ENCODE measurements around the gene ADCY9. TPM values are rescaled to one million over a fixed set of nuclear protein-coding genes. Genes with fewer than 3 reads are reported as not detected.
"Not testable (repeated sequence)": the region's sequence is repeated elsewhere in the genome, so short reads cannot be mapped to it uniquely, and the experiment has no call there.

Gene ADCY9
- total RNA-seq, 2 experiments from 2014 or later = 7.1 to 7.4 TPM

DNA sequence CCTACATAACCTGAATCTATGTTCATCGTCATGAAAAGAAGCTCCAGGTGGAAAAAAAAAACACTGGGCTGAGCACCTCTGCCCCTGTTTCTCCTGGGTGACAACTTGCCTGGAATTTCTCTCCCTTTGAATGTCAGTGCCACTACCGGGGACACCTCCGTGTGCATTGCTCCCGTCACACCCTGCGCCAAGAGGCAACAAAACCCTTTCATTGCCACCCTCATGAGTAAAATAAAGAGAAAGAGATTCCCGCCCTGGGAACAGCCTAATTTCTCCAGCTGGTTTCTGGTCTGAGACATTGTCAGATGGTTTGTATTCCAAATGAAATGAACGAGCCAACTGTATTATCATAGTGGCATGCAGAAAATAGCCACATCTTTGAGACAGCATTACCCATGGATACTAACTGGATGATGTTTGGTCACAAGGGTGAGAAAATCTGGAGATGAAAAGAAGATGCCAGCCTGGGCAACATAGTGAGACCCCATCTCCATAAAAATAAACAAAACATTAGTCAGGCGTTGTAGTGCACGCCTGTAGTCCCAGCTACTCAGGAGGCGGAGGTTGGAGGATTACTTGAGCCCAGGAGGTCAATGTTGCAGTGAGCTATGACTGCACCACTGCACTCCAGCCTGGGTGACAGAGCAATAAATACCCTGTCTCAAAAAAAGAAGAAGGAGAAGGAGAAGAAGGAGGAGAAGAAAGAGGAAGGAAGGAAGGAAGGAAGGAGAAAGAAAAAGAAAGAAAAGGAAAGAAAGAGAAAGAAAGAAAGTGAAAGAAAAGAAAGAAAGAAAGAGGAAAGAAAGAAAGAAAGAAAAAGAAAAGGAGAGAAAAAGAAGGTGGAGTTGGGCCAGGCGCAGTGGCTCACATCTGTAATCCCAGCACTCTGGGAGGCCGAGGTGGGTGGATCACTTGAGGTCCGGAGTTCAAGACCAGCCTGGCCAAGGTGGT is 42.2 kb upstream of the ADCY9 start:
- ChIA-PET POLR2A (no interaction called here), CTCF (no interaction called here)
- Histone ChIP-seq H3K27ac (ENCODE audit: low read depth in 1 of 2, low read length in 2 of 2) (no peak overlapping the region), H3K4me1 (ENCODE audit: insufficient read depth, low read length) (no peaks in the 10 kb centered on the region), H3K27me3 (ENCODE audit: control insufficient read depth in 1 of 2, insufficient read depth in 2 of 2, low read length in 2 of 2) (no peaks in the 10 kb centered on the region), H3K4me3 (ENCODE audit: low read length) (no peak overlapping the region), H3K9me3 (ENCODE audit: control insufficient read depth in 1 of 2, insufficient read depth in 1 of 2, low read length in 2 of 2) (no peaks in the 10 kb centered on the region), H3K36me3 (ENCODE audit: insufficient read depth, low read length) (no peaks in the 10 kb centered on the region)
- Mint-ChIP-seq H3K27me3 (no peaks in the 10 kb centered on the region), H3K36me3 (ENCODE audit: low read depth) (no peaks in the 10 kb centered on the region), H3K27ac (no peak overlapping the region), H3K4me3 (no peak overlapping the region), H3K9me3 (no peaks in the 10 kb centered on the region), H3K4me1 (ENCODE audit: low read depth) (peaks cover 7% of the 10 kb centered on the region)
- DNase-seq (no peak), ATAC-seq (ENCODE audit: poor library complexity) (no peak)
- TF ChIP-seq, protein P1, sequence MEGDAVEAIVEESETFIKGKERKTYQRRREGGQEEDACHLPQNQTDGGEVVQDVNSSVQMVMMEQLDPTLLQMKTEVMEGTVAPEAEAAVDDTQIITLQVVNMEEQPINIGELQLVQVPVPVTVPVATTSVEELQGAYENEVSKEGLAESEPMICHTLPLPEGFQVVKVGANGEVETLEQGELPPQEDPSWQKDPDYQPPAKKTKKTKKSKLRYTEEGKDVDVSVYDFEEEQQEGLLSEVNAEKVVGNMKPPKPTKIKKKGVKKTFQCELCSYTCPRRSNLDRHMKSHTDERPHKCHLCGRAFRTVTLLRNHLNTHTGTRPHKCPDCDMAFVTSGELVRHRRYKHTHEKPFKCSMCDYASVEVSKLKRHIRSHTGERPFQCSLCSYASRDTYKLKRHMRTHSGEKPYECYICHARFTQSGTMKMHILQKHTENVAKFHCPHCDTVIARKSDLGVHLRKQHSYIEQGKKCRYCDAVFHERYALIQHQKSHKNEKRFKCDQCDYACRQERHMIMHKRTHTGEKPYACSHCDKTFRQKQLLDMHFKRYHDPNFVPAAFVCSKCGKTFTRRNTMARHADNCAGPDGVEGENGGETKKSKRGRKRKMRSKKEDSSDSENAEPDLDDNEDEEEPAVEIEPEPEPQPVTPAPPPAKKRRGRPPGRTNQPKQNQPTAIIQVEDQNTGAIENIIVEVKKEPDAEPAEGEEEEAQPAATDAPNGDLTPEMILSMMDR (IDR thresholded peaks at IDR 0.05) = no peak
- intact Hi-C loops (cut with DNase I, micrococcal nuclease) = loop anchor here in 1 of 2 experiments (10.0 kb wide), 1 partner anchor 76 kb away; no protein-coding TSS in a partner anchor

DNA sequence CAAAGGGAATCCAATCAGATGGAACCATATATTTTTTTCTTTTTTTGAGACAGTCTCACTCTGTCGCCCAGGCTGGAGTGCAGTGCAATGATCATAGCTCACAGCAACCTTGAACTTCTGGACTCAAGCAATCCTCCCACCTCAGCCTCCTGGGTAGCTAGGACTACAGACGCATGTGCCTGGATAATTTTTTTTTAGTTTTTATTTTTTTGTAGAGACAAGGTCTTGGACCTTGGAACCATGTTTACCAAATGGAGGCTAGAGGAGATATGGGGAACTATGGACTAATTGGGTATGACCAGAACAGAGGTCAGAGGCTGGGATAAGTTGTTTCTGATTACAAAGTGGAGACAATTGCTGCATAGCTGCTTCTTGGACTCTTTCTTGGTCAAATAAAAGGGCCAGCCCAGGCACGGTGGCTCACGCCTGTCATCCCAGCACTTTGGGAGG is 41.2 kb upstream of the ADCY9 start:
- DNase-seq = no peak
- no peaks in the 10 kb centered on the region for H3K9me3 Mint-ChIP-seq
- no peak overlapping the region for H3K27ac ChIP-seq (ENCODE audit: low read depth in 1 of 2, low read length in 2 of 2)
- H3K4me1 Mint-ChIP-seq (ENCODE audit: low read depth) = peaks cover 7% of the 10 kb centered on the region
- no peak overlapping the region for H3K27ac Mint-ChIP-seq
- H3K27me3 Mint-ChIP-seq = no peaks in the 10 kb centered on the region
- no peak overlapping the region for H3K4me3 ChIP-seq (ENCODE audit: low read length)
- no peaks in the 10 kb centered on the region for H3K36me3 Mint-ChIP-seq (ENCODE audit: low read depth)
- ChIA-PET POLR2A (no interaction called here), CTCF (no interaction called here)
- H3K4me1 ChIP-seq (ENCODE audit: insufficient read depth, low read length) = no peaks in the 10 kb centered on the region
- no peaks in the 10 kb centered on the region for H3K9me3 ChIP-seq (ENCODE audit: control insufficient read depth in 1 of 2, insufficient read depth in 1 of 2, low read length in 2 of 2)
- H3K4me3 Mint-ChIP-seq = no peak overlapping the region
- TF ChIP-seq, protein P1 (IDR thresholded peaks at IDR 0.05) = no peak
- intact Hi-C loops (cut with DNase I, micrococcal nuclease) = loop anchor here in 1 of 2 experiments (10.0 kb wide), 1 partner anchor 77 kb away; no protein-coding TSS in a partner anchor
- H3K27me3 ChIP-seq (ENCODE audit: control insufficient read depth in 1 of 2, insufficient read depth in 2 of 2, low read length in 2 of 2) = no peaks in the 10 kb centered on the region
- no peak for ATAC-seq (ENCODE audit: poor library complexity)
- no peaks in the 10 kb centered on the region for H3K36me3 ChIP-seq (ENCODE audit: insufficient read depth, low read length)

DNA sequence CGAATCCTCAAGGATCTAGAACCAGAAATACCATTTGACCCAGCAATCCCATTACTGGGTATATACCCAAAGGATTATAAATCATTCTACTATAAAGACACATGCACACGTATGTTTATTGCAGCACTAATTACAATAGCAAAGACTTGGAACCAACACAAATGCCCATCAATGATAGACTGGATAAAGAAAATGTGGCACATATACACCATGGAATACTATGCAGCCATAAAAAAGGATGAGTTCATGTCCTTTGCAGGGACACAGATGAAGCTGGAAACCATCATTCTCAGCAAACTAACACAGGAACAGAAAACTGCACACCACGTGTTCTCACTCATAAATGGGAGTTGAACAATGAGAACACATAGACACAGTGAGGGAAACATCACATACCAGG is 40.3 kb upstream of the ADCY9 start:
- H3K9me3 ChIP-seq (ENCODE audit: control insufficient read depth in 1 of 2, insufficient read depth in 1 of 2, low read length in 2 of 2); DNase-seq; H3K27me3 ChIP-seq (ENCODE audit: control insufficient read depth in 1 of 2, insufficient read depth in 2 of 2, low read length in 2 of 2); POLR2A ChIA-PET; H3K36me3 ChIP-seq (ENCODE audit: insufficient read depth, low read length); ATAC-seq (ENCODE audit: poor library complexity); H3K4me1 Mint-ChIP-seq (ENCODE audit: low read depth); H3K4me1 ChIP-seq (ENCODE audit: insufficient read depth, low read length); H3K4me3 ChIP-seq (ENCODE audit: low read length); H3K27ac ChIP-seq (ENCODE audit: low read depth in 1 of 2, low read length in 2 of 2); H3K9me3 Mint-ChIP-seq; H3K27ac Mint-ChIP-seq; CTCF ChIA-PET; H3K27me3 Mint-ChIP-seq; H3K4me3 Mint-ChIP-seq; H3K36me3 Mint-ChIP-seq (ENCODE audit: low read depth): not testable (repeated sequence)
- intact Hi-C loops (cut with DNase I, micrococcal nuclease) = loop anchor here in 1 of 2 experiments (10.0 kb wide), 1 partner anchor 78 kb away; no protein-coding TSS in a partner anchor

DNA sequence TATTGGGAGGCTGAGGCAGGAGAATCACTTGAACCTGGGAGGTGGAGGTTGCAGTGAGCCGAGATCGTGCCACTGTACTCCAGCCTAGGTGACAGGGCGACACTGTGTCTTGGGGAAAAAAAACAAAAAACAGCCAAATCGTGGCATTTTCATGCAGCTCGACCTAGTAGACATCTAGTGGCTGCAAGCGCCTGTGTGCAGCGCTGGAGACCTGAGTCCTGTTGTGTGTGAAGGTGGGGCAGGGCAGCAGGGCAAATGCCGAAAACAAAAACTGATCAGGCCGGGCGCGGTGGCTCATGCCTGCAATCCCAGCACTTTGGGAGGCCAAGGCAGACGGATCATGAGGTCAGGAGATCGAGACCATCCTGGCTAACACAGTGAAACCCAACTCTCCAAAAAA is 37.1 kb upstream of the ADCY9 start:
- H3K4me1 ChIP-seq (ENCODE audit: insufficient read depth, low read length); H3K9me3 ChIP-seq (ENCODE audit: control insufficient read depth in 1 of 2, insufficient read depth in 1 of 2, low read length in 2 of 2); POLR2A ChIA-PET; H3K4me3 Mint-ChIP-seq; H3K4me3 ChIP-seq (ENCODE audit: low read length); H3K27me3 Mint-ChIP-seq; H3K27ac ChIP-seq (ENCODE audit: low read depth in 1 of 2, low read length in 2 of 2); H3K27ac Mint-ChIP-seq; H3K36me3 Mint-ChIP-seq (ENCODE audit: low read depth); DNase-seq; H3K27me3 ChIP-seq (ENCODE audit: control insufficient read depth in 1 of 2, insufficient read depth in 2 of 2, low read length in 2 of 2); CTCF ChIA-PET; ATAC-seq (ENCODE audit: poor library complexity); H3K4me1 Mint-ChIP-seq (ENCODE audit: low read depth); H3K36me3 ChIP-seq (ENCODE audit: insufficient read depth, low read length); H3K9me3 Mint-ChIP-seq: not testable (repeated sequence)
- intact Hi-C loops (cut with DNase I, micrococcal nuclease) = loop anchor here in 1 of 2 experiments (10.0 kb wide), 1 partner anchor 81 kb away; no protein-coding TSS in a partner anchor
